Central memory CD8-positive, alpha-beta T cell (primary cell): ENCODE data around the gene KIF5B.
"Not testable (repeated sequence)": the region's sequence is repeated elsewhere in the genome, so short reads cannot be mapped to it uniquely, and the experiment has no call there.

Source experiments
- ATAC-seq: fragments of 150-1000 bp; cut with Tn5 transposase; replicated peaks from 2 replicates; pipeline ENCODE4 v1.10.0; 2022; ENCODE audit warnings: mild to moderate bottlenecking, moderate FRiP score, moderate number of reproducible peaks; ENCODE audit not compliant: poor library complexity, severe bottlenecking; ENCODE audit errors: extremely low read depth
- DNase-seq, 2 donors: peaks; one replicate each; pipeline ENCODE4 v3.0.0; 2021; ENCODE audit warnings: low spot score in 2 of 2
- H3K27ac Mint-ChIP-seq: one replicate; pipeline ENCODE4 v1.8.0; 2022; ENCODE audit warnings: low read depth, mild to moderate bottlenecking, moderate library complexity, mixed read lengths
- H3K27me3 Mint-ChIP-seq: one replicate; pipeline ENCODE4 v1.8.0; 2022; ENCODE audit warnings: mixed read lengths
- H3K36me3 Mint-ChIP-seq: one replicate; pipeline ENCODE4 v1.8.0; 2022; ENCODE audit warnings: mild to moderate bottlenecking, moderate library complexity, mixed read lengths; ENCODE audit not compliant: insufficient read depth
- H3K4me1 Mint-ChIP-seq: one replicate; pipeline ENCODE4 v1.8.0; 2022; ENCODE audit warnings: mixed read lengths
- H3K4me3 Mint-ChIP-seq: one replicate; pipeline ENCODE4 v1.8.0; 2022; ENCODE audit warnings: mild to moderate bottlenecking, moderate library complexity, mixed read lengths
- H3K9me3 Mint-ChIP-seq: one replicate; pipeline ENCODE4 v1.8.0; 2022; ENCODE audit warnings: mixed read lengths

Gene KIF5B

GRCh38 chr10:32056136-32057035 lies at the start of gene KIF5B:
KIF5B (minus strand) TSS chr10:32056425; CDS start chr10:32055973, 452 bp downstream.
- H3K9me3 Mint-ChIP-seq = no peaks in the 10 kb centered on the region
- peaks cover 17% of the 10 kb centered on the region for H3K36me3 Mint-ChIP-seq
- H3K4me3 Mint-ChIP-seq = peak within 1 kb of the TSS; percentile 98
- peak; percentile 73 to 79 for DNase-seq
- no peaks in the 10 kb centered on the region for H3K27me3 Mint-ChIP-seq
- peak within 1 kb of the TSS; percentile 97 for H3K27ac Mint-ChIP-seq
- peak; percentile 76 for ATAC-seq
- H3K4me1 Mint-ChIP-seq = peaks cover 44% of the 10 kb centered on the region

- no peak for ATAC-seq
- Mint-ChIP-seq H3K9me3 (no peaks in the 10 kb centered on the region), H3K4me1 (no peaks in the 10 kb centered on the region), H3K27ac (no peak overlapping the region), H3K27me3 (peaks cover 32% of the 10 kb centered on the region), H3K36me3 (no peaks in the 10 kb centered on the region), H3K4me3 (no peak overlapping the region)
- no peak for DNase-seq
These were observed 49.7 kb upstream of the KIF5B start for GRCh38 chr10:32105782-32106382.

- DNase-seq (no peak), ATAC-seq (no peak)
- H3K27ac Mint-ChIP-seq = no peak overlapping the region
- no peaks in the 10 kb centered on the region for H3K36me3 Mint-ChIP-seq
- no peak overlapping the region for H3K4me3 Mint-ChIP-seq
- H3K27me3 Mint-ChIP-seq = peaks cover 32% of the 10 kb centered on the region
- H3K9me3 Mint-ChIP-seq = no peaks in the 10 kb centered on the region
- no peaks in the 10 kb centered on the region for H3K4me1 Mint-ChIP-seq
These were observed 48.6 kb upstream of the KIF5B start for GRCh38 chr10:32104622-32105509.

- DNase-seq (no peak), ATAC-seq (no peak)
- no peaks in the 10 kb centered on the region for H3K9me3 Mint-ChIP-seq
- no peak overlapping the region for H3K4me3 Mint-ChIP-seq
- H3K4me1 Mint-ChIP-seq = no peaks in the 10 kb centered on the region
- H3K27me3 Mint-ChIP-seq = peaks cover 32% of the 10 kb centered on the region
- H3K27ac Mint-ChIP-seq = no peak overlapping the region
- peaks cover 1% of the 10 kb centered on the region for H3K36me3 Mint-ChIP-seq
These were observed 48.0 kb upstream of the KIF5B start for GRCh38 chr10:32104181-32104580.

GRCh38 chr10:32103721-32104120 lies 47.5 kb upstream of the KIF5B start:
- DNase-seq (no peak), ATAC-seq (no peak)
- Mint-ChIP-seq H3K9me3 (no peaks in the 10 kb centered on the region), H3K27me3 (peaks cover 32% of the 10 kb centered on the region), H3K4me3 (no peak overlapping the region), H3K27ac (no peak overlapping the region), H3K36me3 (peaks cover 2% of the 10 kb centered on the region), H3K4me1 (no peaks in the 10 kb centered on the region)

- H3K9me3 Mint-ChIP-seq, H3K4me3 Mint-ChIP-seq, H3K27ac Mint-ChIP-seq, H3K4me1 Mint-ChIP-seq, H3K36me3 Mint-ChIP-seq, DNase-seq, ATAC-seq: not testable (repeated sequence)
- peaks cover 20% of the 10 kb centered on the region for H3K27me3 Mint-ChIP-seq
These were observed 42.5 kb upstream of the KIF5B start for GRCh38 chr10:32098566-32099259.

GRCh38 chr10:32095116-32095733 lies 39.0 kb upstream of the KIF5B start:
- Mint-ChIP-seq H3K36me3 (peaks cover 2% of the 10 kb centered on the region), H3K27ac (no peak overlapping the region), H3K4me1 (no peaks in the 10 kb centered on the region), H3K27me3 (peaks cover 33% of the 10 kb centered on the region), H3K9me3 (no peaks in the 10 kb centered on the region), H3K4me3 (no peak overlapping the region)
- DNase-seq (no peak), ATAC-seq (no peak)

- H3K9me3 Mint-ChIP-seq = no peaks in the 10 kb centered on the region
- ATAC-seq (no peak), DNase-seq (no peak)
- H3K4me3 Mint-ChIP-seq = no peak overlapping the region
- H3K4me1 Mint-ChIP-seq = no peaks in the 10 kb centered on the region
- H3K27me3 Mint-ChIP-seq = peaks cover 33% of the 10 kb centered on the region
- no peaks in the 10 kb centered on the region for H3K36me3 Mint-ChIP-seq
- H3K27ac Mint-ChIP-seq = no peak overlapping the region
These were observed 37.4 kb upstream of the KIF5B start for GRCh38 chr10:32093650-32094049.

- DNase-seq (no peak), ATAC-seq (no peak)
- no peak overlapping the region for H3K27ac Mint-ChIP-seq
- H3K27me3 Mint-ChIP-seq = peaks cover 33% of the 10 kb centered on the region
- no peak overlapping the region for H3K4me3 Mint-ChIP-seq
- H3K4me1 Mint-ChIP-seq = no peaks in the 10 kb centered on the region
- H3K9me3 Mint-ChIP-seq = no peaks in the 10 kb centered on the region
- no peaks in the 10 kb centered on the region for H3K36me3 Mint-ChIP-seq
These were observed 34.8 kb upstream of the KIF5B start for GRCh38 chr10:32091046-32091445.

GRCh38 chr10:32084185-32084851 lies 28.1 kb upstream of the KIF5B start:
- Mint-ChIP-seq H3K9me3 (no peaks in the 10 kb centered on the region), H3K27me3 (no peaks in the 10 kb centered on the region), H3K4me1 (no peaks in the 10 kb centered on the region), H3K36me3 (no peaks in the 10 kb centered on the region), H3K27ac (no peak overlapping the region), H3K4me3 (no peak overlapping the region)
- ATAC-seq (no peak), DNase-seq (no peak)

- H3K9me3 Mint-ChIP-seq = no peaks in the 10 kb centered on the region
These were observed 21.8 kb upstream of the KIF5B start for GRCh38 chr10:32077896-32078485.

More at GRCh38 chr10:32077896-32078485, 21.8 kb upstream of the KIF5B start:
- DNase-seq (no peak), ATAC-seq (no peak)
- Mint-ChIP-seq H3K4me1 (no peaks in the 10 kb centered on the region), H3K27me3 (peaks cover 23% of the 10 kb centered on the region), H3K36me3 (no peaks in the 10 kb centered on the region), H3K4me3 (no peak overlapping the region), H3K27ac (no peak overlapping the region)
